GM19468 (cell line): ENCODE results near the gene ACTN2.
A peak's percentile ranks its signal among the peaks of the same experiment; 100 is the strongest.

Experiments used
- ATAC-seq: cut with Tn5 transposase; IDR thresholded peaks from one replicate; pipeline ENCODE4 v1.9.1; 2021; ENCODE audit warnings: mild to moderate bottlenecking, moderate library complexity, moderate number of reproducible peaks; ENCODE audit not compliant: unreplicated experiment; ENCODE audit errors: extremely low read depth

ACTN2 gene

DNA sequence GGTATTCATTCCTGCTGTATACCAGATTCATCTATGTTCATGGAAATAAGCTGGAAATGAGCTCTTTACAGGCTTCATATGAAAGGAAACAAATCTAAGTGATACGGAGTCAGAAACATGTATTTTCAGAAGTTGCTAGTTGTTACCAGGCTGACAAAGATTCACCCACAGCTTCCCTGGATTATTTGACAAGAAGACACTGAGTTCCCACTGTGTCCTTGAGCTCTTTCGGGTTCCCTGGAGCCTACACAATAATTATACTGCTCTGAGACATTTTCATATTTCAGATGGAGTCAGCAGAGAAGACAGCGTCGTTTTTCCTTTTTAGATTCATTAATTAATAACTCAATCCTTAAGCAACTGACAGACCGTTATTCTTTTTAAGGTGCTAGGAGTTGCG lies 79.5 kb downstream of the ACTN2 start:
- no peak for ATAC-seq

GRCh38 chr1:236766506-236766905 lies 80.2 kb downstream of the ACTN2 start:
- no peak for ATAC-seq

DNA sequence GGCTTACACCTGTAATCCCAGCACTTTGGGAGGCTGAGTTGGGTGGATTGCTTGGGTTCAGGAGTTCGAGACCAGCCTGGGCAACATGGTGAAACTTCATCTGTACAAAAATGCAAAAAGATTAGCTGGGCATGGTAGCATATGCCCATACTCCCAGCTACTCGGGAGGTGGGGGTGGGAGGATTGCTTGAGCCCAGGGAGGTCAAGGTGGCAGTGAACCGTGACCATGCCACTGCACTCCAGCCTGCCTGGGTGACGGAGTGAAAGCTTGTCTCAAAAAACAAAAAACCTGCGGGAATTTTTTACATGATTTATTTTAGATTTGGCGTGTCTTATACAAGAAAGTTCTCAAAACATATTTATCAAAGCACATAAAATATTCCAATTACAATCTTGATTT lies 81.0 kb downstream of the ACTN2 start:
- ATAC-seq = no peak

GRCh38 chr1:236768601-236769000 lies 82.3 kb downstream of the ACTN2 start:
- no peak for ATAC-seq

GRCh38 chr1:236773919-236774318 lies 87.6 kb downstream of the ACTN2 start:
- ATAC-seq = no peak

DNA sequence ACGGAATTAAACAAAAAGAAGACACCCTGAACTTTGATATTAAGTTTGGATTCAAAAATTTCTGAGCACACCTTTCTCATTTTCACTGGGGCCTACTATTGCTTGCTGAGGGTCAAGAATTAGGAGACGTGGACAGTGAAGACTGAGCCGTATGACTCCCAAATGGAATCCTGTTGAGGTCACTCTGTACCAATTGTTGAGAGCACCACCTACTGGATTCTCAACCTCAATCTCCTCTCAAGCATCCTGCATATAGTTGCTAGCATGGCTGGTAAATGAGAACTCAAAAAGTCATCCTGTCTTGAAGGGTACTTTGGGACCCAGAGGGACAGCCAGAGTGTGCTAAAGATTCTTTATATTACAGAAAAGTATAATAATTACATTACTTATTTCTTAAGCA lies 88.6 kb downstream of the ACTN2 start:
- ATAC-seq = no peak

GRCh38 chr1:236779312-236779711 lies 93.0 kb downstream of the ACTN2 start:
- ATAC-seq = no peak

GRCh38 chr1:236785477-236785876 lies 99.2 kb downstream of the ACTN2 start:
- ATAC-seq = no peak

GRCh38 chr1:236786453-236786852 lies 100.2 kb downstream of the ACTN2 start:
- no peak for ATAC-seq

DNA sequence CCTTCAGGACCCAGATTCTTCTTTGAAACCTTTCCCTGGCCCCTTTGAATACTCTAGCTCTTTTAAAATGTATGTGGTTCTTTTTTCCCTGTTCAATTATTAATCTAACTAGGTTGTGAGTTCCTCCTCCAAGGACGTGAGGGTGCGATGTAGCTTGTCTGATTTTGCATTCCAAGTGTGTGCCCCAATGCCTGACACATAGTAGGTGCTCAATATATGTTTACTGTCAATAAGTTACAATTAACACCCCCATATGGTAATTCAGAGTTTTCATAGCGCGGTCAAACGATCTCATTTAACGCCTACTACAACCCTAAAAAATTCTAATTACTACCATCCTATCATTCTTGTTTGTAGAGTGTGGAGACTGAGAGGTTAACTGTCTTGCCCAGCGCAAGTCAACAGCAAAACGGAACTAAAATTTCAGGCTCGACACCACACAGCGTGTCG lies 108.3 kb downstream of the ACTN2 start:
- ATAC-seq = no peak

GRCh38 chr1:236795035-236795756 lies 108.9 kb downstream of the ACTN2 start, which contains the start of gene MTR:
TSS of gene MTR (plus strand) at chr1:236795292. CDS start at chr1:236795704, 412 bp downstream.
- ATAC-seq = peak; percentile 99

DNA sequence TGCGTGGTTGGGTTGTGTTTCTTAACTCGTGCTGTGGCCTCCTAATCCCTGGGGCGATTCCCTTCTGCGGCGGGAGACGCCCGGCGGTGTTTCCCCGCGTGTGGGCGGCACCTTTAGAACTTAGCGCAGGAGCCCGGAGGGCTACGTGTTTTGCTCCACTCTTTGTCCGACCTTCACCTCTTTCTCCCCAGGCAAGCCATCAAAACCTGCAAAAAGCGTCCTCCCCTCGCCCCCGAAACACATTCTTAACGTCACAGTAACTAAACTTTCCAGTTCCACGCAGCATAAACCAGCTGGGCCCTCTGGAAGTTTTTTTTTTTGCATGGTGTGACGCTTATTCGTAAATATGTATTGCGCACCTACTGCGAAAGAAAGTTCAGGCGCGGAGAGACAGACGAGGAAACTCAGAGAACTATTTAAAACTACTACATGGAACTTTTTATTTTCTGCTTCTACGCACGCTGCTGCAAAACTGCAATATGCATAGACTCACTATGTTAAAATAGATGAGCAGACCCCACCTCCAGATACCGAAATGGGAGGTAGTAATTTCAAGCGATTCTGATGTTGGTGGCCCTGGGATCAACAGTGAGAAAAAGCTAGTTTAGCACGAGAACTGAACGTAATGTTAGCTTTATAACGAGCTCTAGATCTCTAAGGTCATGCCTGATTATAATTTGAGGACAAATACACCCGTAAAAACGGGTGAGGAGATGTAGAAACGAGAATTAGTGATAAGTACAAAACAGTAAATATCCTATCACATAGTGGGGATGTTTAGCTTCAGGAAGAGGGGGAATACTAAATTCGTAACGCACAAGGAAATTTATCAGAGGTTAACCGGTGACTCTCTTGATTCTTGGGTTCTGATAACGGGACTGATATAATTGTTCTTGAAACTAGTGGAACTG lies 109.7 kb downstream of the ACTN2 start:
- ATAC-seq = peak; percentile 5

- ATAC-seq = no peak
These were observed 112.7 kb downstream of the ACTN2 start for GRCh38 chr1:236799001-236799400.

DNA sequence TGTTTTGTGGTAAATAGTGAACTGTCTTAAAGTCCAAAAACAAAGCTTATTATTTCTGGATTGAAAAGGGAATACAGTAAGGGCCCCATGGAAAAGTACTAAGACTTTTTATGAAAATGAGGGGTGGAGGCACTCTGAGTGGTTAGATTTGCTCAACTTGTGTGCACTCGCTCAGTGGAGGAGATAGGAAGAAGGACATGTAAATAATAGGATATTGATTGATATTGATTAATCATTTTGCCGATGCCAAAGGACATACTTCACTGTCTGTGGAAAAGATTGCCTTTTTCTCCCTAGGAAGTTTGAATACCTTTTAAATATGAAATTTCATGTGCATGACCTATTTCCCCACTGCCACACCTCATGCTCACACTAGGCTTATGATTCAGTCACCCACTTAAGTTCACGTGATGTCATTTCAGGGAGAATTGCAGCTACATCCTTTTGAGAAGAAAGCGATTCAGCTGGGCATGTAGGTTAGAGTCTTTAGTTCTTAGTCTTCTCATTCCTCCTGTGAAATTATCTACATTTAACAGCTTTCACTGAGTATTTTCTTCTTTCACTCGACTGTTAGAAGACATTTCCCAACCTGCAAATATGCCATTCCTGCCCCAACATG lies 113.8 kb downstream of the ACTN2 start:
- no peak for ATAC-seq

GRCh38 chr1:236800623-236801022 lies 114.3 kb downstream of the ACTN2 start:
- no peak for ATAC-seq

DNA sequence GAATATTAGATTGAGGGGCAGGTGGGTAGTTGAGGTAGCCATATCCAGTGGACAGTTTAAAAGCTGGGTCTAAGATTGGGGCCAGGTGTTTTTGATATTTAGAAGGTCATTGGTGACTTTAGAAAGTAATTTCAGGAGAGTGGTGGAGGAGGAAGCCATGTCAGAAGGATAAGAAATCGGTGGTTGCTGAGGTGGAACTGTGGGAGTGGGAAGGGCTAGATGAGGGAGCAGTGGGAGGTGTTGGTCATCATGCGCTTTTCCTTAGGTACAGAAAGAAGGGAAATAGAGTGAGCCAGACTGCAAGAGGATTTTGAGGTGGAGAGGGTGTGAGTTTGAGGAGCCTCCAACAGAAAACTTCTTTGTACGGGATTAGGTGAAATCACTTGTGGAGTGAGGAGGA lies 116.0 kb downstream of the ACTN2 start:
- no peak for ATAC-seq

DNA sequence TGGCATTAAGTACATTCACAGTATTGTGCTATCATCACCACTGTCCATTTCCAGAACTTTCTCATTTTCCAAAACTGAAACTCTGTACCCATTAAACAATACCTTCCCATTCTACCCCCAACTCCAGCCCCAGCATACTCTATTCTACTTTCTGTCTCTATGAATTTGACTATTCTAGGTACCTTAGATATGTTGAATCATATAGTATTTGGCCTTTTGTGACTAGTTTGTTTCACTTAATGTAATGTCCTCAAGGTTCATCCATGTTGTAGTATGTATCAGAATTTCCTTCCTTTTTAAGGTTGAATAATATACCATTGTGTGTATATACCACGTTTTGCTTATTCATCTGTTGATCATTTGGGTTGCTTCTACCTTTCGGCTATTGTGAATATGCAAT lies 120.3 kb downstream of the ACTN2 start:
- ATAC-seq = no peak

DNA sequence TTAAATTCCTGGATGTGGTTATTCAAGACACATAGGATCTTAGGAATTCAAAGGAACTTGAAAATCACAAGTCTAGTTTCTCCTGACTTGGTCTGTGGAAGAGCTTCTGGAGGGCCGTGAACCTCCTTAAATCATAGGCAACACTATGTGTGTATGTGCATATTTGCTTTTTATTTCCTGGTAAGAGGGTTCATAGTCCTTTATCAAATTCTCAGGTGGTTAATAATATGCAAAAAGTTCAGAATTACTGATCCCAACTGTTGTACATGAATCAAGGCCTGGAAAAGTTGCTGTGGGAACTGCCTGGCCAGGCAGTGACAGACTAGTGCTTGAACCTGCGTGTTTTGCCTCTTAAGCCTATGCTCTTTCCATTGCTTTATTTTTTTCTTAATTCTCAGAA lies 121.7 kb downstream of the ACTN2 start:
- ATAC-seq = no peak

GRCh38 chr1:236808564-236809130 lies 122.3 kb downstream of the ACTN2 start:
- no peak for ATAC-seq

GRCh38 chr1:236809148-236809547 lies 122.8 kb downstream of the ACTN2 start:
- no peak for ATAC-seq

- no peak for ATAC-seq
These were observed 123.7 kb downstream of the ACTN2 start for GRCh38 chr1:236810018-236810417.
